A673 (cell line): ENCODE data around the gene IFI44L. TPM values are rescaled to one million over a fixed set of nuclear protein-coding genes. Genes with fewer than 3 reads are reported as not detected.

ENCODE experiments used
- BruUV-seq: library from RNA; stranded (reverse); fragments of 400-500 nt; replicated peaks from 2 replicates; lab custom pipeline; 2021; lab: Mats Ljungman, UMichigan
- CTCF ChIA-PET: fragments of 300-600 bp; sonication (Branson Sonifier 250); formaldehyde crosslinking; loops from one replicate; lab custom pipeline; 2022; ENCODE audit warnings: antibody characterized with exemption; lab: Charles Lee
- POLR2A ChIA-PET: fragments of 300-600 bp; sonication (Branson Sonifier 250); formaldehyde crosslinking; loops from one replicate; lab custom pipeline; 2022; ENCODE audit warnings: antibody characterized with exemption; ENCODE audit not compliant: low non-redundant PET; lab: Charles Lee
- DNase-seq: peaks from one replicate; pipeline ENCODE4 v3.0.0-alpha.2; 2015; ENCODE audit warnings: low spot score
- H3K27ac ChIP-seq: fragments of 200-600 bp; sonication (generic); 2 replicates; pipeline ENCODE4 v1.5.1; 2016; ENCODE audit warnings: mixed run types, low read depth, mild to moderate bottlenecking, mixed read lengths, antibody characterized with exemption, low read length; ENCODE audit not compliant: poor library complexity, severe bottlenecking
- H3K27me3 ChIP-seq: fragments of 200-600 bp; sonication (generic); replicated peaks from 2 replicates; pipeline ENCODE4 v1.6.1; 2017; ENCODE audit warnings: mixed run types, low read depth, mild to moderate bottlenecking, mixed read lengths, antibody characterized with exemption, low read length; ENCODE audit not compliant: insufficient read depth, poor library complexity
- H3K36me3 ChIP-seq: fragments of 200-600 bp; sonication (generic); 2 replicates; pipeline ENCODE4 v1.6.1; 2016; ENCODE audit warnings: mixed run types, mild to moderate bottlenecking, mixed read lengths, antibody characterized with exemption, low read length; ENCODE audit not compliant: insufficient read depth, poor library complexity, severe bottlenecking
- H3K4me1 ChIP-seq: fragments of 200-600 bp; sonication (generic); 2 replicates; pipeline ENCODE4 v1.6.1; 2017; ENCODE audit warnings: mixed run types, mild to moderate bottlenecking, mixed read lengths, antibody characterized with exemption, low read length; ENCODE audit not compliant: insufficient read depth, poor library complexity, severe bottlenecking
- H3K4me3 ChIP-seq: fragments of 200-600 bp; sonication (generic); 2 replicates; pipeline ENCODE4 v1.5.1; 2016; ENCODE audit warnings: low read depth, mixed run types, mild to moderate bottlenecking, mixed read lengths, low read length; ENCODE audit not compliant: poor library complexity, severe bottlenecking
- H3K9me3 ChIP-seq: fragments of 200-600 bp; sonication (generic); 2 replicates; pipeline ENCODE4 v1.6.1; 2016; ENCODE audit warnings: mixed run types, low read depth, mild to moderate bottlenecking, mixed read lengths, antibody characterized with exemption, low read length; ENCODE audit not compliant: poor library complexity, severe bottlenecking
- CTCF ChIP-seq: fragments of 300-800, 200-600 bp; sonication (generic); conservative IDR thresholded peaks from 2 replicates; pipeline ENCODE4 v1.5.1; 2017; ENCODE audit warnings: low read depth, mild to moderate bottlenecking, antibody characterized with exemption, low read length, moderate library complexity, mixed read lengths
- EZH2 ChIP-seq: fragments of 200-600 bp; sonication (generic); IDR thresholded peaks from 2 replicates; pipeline ENCODE4 v1.6.1; 2017; ENCODE audit warnings: borderline replicate concordance, low read depth, mild to moderate bottlenecking, mixed read lengths, antibody characterized with exemption, low read length; ENCODE audit not compliant: poor library complexity, severe bottlenecking
- intact Hi-C: fragments of 100-400 bp; cut with micrococcal nuclease; formaldehyde crosslinking; loops from one replicate; pipeline ENCODE4 v1.10.0; 2022; ENCODE audit not compliant: unreplicated experiment
- total RNA-seq: library from RNA; stranded (reverse); gene quantifications from 2 replicates; pipeline ENCODE4 v1.2.3, GENCODE V29; 2021

The IFI44L gene
- total RNA-seq, 1 experiment from 2014 or later, result 7.5 TPM

GRCh38 chr1:78665809-78666208 is 45.6 kb downstream of the IFI44L start:
- H3K4me3 ChIP-seq, result no peak overlapping the region
- TF ChIP-seq EZH2 (no peak), CTCF (no peak)
- DNase-seq, result no peak
- no peaks in the 10 kb centered on the region for H3K9me3 ChIP-seq
- H3K4me1 ChIP-seq, result no peaks in the 10 kb centered on the region
- intact Hi-C loops, result no loop called here
- BruUV-seq, result no TSS peak
- POLR2A ChIA-PET, result no interaction called here
- H3K36me3 ChIP-seq, result no peaks in the 10 kb centered on the region
- H3K27ac ChIP-seq, result no peak overlapping the region
- no peaks in the 10 kb centered on the region for H3K27me3 ChIP-seq
- CTCF ChIA-PET, result no interaction called here

- ChIA-PET POLR2A (no interaction called here), CTCF (no interaction called here)
- Histone ChIP-seq H3K4me3 (no peak overlapping the region), H3K27me3 (no peaks in the 10 kb centered on the region), H3K9me3 (no peaks in the 10 kb centered on the region), H3K36me3 (no peaks in the 10 kb centered on the region), H3K4me1 (no peaks in the 10 kb centered on the region), H3K27ac (no peak overlapping the region)
- no peak for DNase-seq
- intact Hi-C loops, result no loop called here
- TF ChIP-seq CTCF (no peak), EZH2 (no peak)
- BruUV-seq, result no TSS peak
Measured at GRCh38 chr1:78667939-78668338, 47.7 kb downstream of the IFI44L start.

GRCh38 chr1:78668427-78668826 is 48.2 kb downstream of the IFI44L start:
- intact Hi-C loops, result no loop called here
- no peak overlapping the region for H3K27ac ChIP-seq
- no TSS peak for BruUV-seq
- no peaks in the 10 kb centered on the region for H3K36me3 ChIP-seq
- H3K4me1 ChIP-seq, result no peaks in the 10 kb centered on the region
- ChIA-PET POLR2A (no interaction called here), CTCF (no interaction called here)
- no peaks in the 10 kb centered on the region for H3K27me3 ChIP-seq
- DNase-seq, result no peak
- TF ChIP-seq EZH2, result no peak
- TF ChIP-seq CTCF, result no peak
- H3K9me3 ChIP-seq, result no peaks in the 10 kb centered on the region
- H3K4me3 ChIP-seq, result no peak overlapping the region
